GM19395 (cell line): ENCODE data around the gene CCNK.
A peak's percentile ranks its signal among the peaks of the same experiment; 100 is the strongest.

ENCODE experiments used
- ATAC-seq: cut with Tn5 transposase; IDR thresholded peaks from one replicate; pipeline ENCODE4 v1.9.1; 2021; ENCODE audit warnings: mild to moderate bottlenecking, moderate library complexity; ENCODE audit not compliant: unreplicated experiment

CCNK gene

DNA sequence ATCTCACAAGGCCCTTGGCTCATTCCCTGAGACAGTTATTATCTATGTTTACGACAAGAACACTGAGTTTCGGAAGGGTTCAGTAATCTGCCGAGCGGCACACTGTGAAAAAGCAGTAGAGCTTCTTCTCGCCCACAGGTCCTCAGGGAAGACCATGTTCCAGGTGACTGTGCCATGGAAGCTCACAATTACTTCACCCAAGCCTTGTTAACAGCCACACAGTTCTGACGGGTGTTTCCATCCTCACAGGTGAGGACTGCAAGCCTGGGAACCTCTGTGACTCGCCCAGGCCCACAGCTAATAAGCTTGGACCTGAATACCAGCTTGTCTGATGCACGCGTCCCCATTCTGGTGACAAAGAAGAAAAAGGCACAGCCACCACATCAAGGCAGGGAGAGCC lies 15.9 kb upstream of the CCNK start:
- ATAC-seq, result no peak

- ATAC-seq, result no peak
These were observed 14.5 kb upstream of the CCNK start for GRCh38 chr14:99466758-99467157.

- no peak for ATAC-seq
These were observed 13.7 kb upstream of the CCNK start for GRCh38 chr14:99467336-99468078.

GRCh38 chr14:99468081-99468480 lies 13.1 kb upstream of the CCNK start:
- ATAC-seq, result no peak

DNA sequence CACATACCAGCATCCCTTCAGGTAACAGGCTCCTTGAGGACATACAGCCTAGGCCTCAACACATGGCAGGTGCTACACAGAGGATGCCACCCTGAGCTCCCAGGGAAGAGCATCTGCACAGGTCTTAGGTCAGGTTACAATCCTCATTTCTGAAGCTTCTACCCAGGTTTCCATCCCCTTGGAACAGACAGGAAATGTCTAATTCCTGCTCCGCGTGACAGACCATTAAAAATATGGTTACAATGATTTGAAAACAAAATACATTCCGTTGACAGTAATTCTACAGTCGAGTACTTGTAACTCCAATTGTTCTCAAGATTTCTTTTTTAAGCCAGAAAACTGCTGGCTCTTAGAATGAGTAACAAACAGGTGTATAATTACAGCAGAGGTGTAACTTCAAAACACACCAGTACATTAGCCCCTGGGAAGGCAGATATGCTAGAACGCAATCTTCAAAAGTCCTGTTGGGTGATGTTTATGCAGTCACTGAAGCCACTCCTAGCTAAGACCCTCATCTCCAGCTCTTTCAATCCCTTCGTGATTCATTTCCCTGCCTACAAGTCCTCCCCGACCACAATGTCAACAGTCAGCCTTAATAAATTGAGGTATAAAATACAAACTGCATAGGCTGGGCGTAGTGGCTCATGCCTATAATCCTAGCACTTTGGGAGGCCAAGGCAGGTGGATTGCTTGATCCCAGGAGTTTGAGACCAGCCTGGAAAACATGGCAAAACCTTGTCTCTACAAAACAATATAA lies 12.2 kb upstream of the CCNK start:
- ATAC-seq, result no peak

DNA sequence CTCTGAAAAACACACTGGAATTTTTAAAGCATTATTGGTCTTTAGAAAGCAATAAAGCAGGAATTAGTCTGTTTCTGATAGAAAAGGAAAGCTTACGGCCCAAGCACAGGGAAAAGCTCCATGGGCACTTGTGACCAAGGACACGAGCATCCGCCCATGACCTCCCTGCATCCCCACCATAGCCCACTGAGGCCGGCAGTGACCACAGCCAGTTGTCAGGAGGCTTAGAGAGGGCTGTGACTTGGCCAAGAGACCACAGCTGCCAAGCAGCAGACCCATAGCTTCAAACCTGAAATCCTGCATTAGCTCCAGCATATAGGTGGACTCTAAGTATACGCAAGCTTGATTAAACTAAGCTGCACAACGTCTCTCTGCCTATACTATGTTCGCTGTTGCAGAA lies 9.5 kb upstream of the CCNK start:
- ATAC-seq, result no peak

GRCh38 chr14:99472937-99473336 lies 8.3 kb upstream of the CCNK start:
- no peak for ATAC-seq

- no peak for ATAC-seq
These were observed 7.8 kb upstream of the CCNK start for GRCh38 chr14:99473458-99473857.

GRCh38 chr14:99475179-99475578 lies 6.0 kb upstream of the CCNK start:
- ATAC-seq, result no peak

GRCh38 chr14:99475660-99476059 lies 5.5 kb upstream of the CCNK start:
- ATAC-seq, result no peak

DNA sequence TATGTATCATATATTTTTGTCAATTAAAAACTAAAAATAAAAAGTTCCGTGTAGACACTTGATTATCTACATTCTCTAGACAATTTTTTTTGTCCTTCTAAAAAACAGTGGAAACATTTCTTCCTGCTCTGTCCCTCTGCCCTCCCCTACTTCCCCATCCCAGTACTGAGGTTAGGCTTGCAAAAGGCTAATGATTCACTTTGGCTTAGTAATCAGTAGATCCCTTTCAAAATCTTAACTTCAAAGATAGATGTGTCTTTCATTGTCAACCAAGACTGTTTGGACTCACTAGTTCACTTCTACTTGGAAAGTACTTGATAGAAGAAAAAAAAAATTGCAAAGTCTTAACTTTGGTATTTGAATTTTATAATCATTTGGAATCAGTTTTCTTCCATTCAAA lies 4.3 kb upstream of the CCNK start:
- no peak for ATAC-seq

DNA sequence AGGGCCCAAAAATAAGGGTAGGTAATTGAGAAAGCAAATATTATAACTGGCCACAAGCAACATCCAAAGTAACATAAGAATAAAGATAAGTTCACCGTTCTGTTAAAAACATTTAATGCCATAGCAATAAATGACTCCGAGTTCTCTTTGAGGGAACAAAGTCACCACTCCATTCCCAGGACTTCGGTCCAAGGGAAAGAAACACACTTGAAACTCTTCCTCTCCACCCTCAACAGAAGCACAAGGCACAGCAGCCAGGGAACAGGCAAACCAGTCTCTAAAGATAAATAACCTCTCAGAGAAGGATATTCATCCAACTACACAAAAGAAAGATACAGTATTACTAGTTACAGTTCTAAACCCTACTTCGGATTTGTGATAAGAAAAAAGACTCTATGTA lies 3.1 kb upstream of the CCNK start:
- no peak for ATAC-seq

GRCh38 chr14:99479160-99479905 lies 1.9 kb upstream of the CCNK start:
- no peak for ATAC-seq

- peak; percentile 7 for ATAC-seq
These were observed 1.0 kb upstream of the CCNK start, which contains the start of gene SETD3 for GRCh38 chr14:99479906-99480869. Gene SETD3 (minus strand): TSS chr14:99480859. CDS start chr14:99465805, 15,054 bp downstream.

DNA sequence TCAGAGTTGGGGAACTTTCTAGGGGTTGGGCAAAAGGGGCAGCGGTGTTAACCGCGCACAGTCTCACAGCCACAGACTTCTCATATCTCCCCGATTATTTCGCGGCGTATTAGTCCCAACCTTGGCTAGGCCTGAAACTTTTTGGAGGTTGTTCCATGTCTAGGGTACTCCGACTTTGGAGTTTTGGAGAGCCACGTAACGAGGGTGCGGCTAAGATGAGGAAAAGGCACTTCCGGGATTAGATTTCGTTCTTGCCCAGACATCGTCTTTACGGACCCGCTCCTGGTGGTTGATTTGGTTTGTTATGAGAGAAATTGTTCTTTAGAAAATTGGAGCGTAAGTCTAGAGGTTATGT lies 513 bp downstream of the CCNK start:
- no peak for ATAC-seq

GRCh38 chr14:99484106-99484505 lies 2.9 kb downstream of the CCNK start:
- no peak for ATAC-seq

DNA sequence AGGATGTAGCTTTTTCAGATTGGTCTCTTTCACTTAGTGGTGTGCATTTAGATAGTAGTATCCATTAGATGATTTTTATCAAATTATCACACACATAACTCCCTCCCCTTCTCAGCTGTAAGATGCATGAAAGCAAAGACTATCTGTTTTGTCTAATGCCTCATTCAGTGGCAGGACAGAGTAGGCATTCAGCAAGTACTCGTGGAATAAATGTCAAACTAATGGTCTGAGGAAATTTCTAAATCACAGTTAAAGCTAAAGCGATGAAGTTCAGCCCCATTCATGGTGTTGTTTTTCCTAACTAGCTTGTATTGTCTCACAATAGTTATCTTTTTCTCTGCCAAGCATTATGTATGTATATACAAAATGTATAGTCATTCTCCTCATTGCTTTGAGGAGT lies 16.1 kb downstream of the CCNK start:
- no peak for ATAC-seq

DNA sequence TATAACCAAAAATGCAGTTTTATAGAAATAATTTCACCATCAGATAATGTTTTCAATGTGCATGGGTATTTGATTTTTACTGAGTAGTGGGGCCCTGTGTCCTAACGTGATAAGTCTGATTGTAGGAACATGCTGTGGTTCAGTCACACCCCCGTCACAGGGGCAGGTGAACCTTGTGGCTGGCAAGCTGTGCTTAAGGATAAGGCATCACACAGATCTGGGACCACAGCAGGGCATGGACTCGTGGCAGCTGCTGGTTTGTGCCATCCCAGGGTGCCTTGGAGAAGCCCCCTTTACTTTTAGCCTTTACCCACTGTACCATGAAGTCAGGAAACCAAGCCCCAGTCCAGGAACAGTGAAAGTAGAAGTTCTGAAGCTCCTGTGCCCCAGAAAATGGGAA lies 16.7 kb downstream of the CCNK start:
- no peak for ATAC-seq

DNA sequence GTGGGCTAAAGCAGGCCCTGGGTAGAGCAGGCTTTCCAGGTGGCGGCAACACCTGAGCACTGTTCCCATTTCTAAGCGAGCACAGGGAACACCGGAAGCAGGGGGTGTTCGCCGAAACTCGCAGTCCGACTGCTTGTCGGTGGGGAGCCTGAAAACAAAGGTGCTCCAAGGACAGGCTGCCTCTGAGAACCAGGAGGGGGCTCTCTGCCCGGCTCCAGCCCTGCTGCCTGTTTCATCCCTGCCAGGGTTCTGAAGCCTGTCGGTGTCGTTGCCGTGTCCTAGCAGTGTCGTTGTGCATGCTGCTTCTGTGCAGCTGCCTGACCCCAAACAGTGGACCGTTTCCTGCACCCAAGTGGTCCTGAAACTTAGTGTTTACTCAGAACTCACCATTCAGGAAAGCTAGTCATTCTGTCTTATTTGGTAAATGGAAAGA lies 21.8 kb downstream of the CCNK start:
- ATAC-seq, result no peak

GRCh38 chr14:99503848-99504453 lies 22.7 kb downstream of the CCNK start:
- ATAC-seq, result no peak
